ENCODE results near the gene JMY. TPM values are rescaled to one million over a fixed set of nuclear protein-coding genes. Genes with fewer than 3 reads are reported as not detected.
A peak's percentile ranks its signal among the peaks of the same experiment; 100 is the strongest.
"Not testable (repeated sequence)": the region's sequence is repeated elsewhere in the genome, so short reads cannot be mapped to it uniquely, and the experiment has no call there.

Gene JMY
- total RNA-seq, 1 donor from 2014 or later = 13.0 TPM

GRCh38 chr5:79240561-79240960, 4.6 kb downstream of the JMY start:
- no peak overlapping the region for H3K4me3 ChIP-seq (ENCODE audit: low read depth, low read length)
- no peaks in the 10 kb centered on the region for H3K27me3 ChIP-seq (ENCODE audit: control insufficient read depth, insufficient read depth, low read length)
- no peaks in the 10 kb centered on the region for H3K36me3 ChIP-seq (ENCODE audit: control insufficient read depth, insufficient read depth, low read length)
- TF ChIP-seq CTCF (IDR thresholded peaks at IDR 0.05; ENCODE audit: insufficient read depth, low read length, poor library complexity, severe bottlenecking) = no peak
- no peak for DNase-seq (ENCODE audit: low read depth)

- H3K27me3 ChIP-seq (ENCODE audit: control insufficient read depth, insufficient read depth, low read length) = no peaks in the 10 kb centered on the region
- DNase-seq (ENCODE audit: low read depth) = no peak
- H3K36me3 ChIP-seq (ENCODE audit: control insufficient read depth, insufficient read depth, low read length) = no peaks in the 10 kb centered on the region
- H3K4me3 ChIP-seq (ENCODE audit: low read depth, low read length) = no peak overlapping the region
- no peak for TF ChIP-seq CTCF (IDR thresholded peaks at IDR 0.05; ENCODE audit: insufficient read depth, low read length, poor library complexity, severe bottlenecking)
Measured at GRCh38 chr5:79241535-79241979, 5.6 kb downstream of the JMY start.

- TF ChIP-seq CTCF (IDR thresholded peaks at IDR 0.05; ENCODE audit: insufficient read depth, low read length, poor library complexity, severe bottlenecking) = no peak
- Histone ChIP-seq H3K36me3 (ENCODE audit: control insufficient read depth, insufficient read depth, low read length) (no peaks in the 10 kb centered on the region), H3K4me3 (ENCODE audit: low read depth, low read length) (no peak overlapping the region), H3K27me3 (ENCODE audit: control insufficient read depth, insufficient read depth, low read length) (no peaks in the 10 kb centered on the region)
- no peak for DNase-seq (ENCODE audit: low read depth)
Measured at GRCh38 chr5:79242242-79243039, 6.5 kb downstream of the JMY start.

- Histone ChIP-seq H3K36me3 (ENCODE audit: control insufficient read depth, insufficient read depth, low read length) (no peaks in the 10 kb centered on the region), H3K27me3 (ENCODE audit: control insufficient read depth, insufficient read depth, low read length) (no peaks in the 10 kb centered on the region), H3K4me3 (ENCODE audit: low read depth, low read length) (no peak overlapping the region)
- no peak for DNase-seq (ENCODE audit: low read depth)
- no peak for TF ChIP-seq CTCF (IDR thresholded peaks at IDR 0.05; ENCODE audit: insufficient read depth, low read length, poor library complexity, severe bottlenecking)
Measured at GRCh38 chr5:79243224-79243623, 7.3 kb downstream of the JMY start.

GRCh38 chr5:79254067-79254466, 18.1 kb downstream of the JMY start:
- H3K36me3 ChIP-seq (ENCODE audit: control insufficient read depth, insufficient read depth, low read length); DNase-seq (ENCODE audit: low read depth); H3K4me3 ChIP-seq (ENCODE audit: low read depth, low read length); H3K27me3 ChIP-seq (ENCODE audit: control insufficient read depth, insufficient read depth, low read length): not testable (repeated sequence)

- Histone ChIP-seq H3K27me3 (ENCODE audit: control insufficient read depth, insufficient read depth, low read length) (no peaks in the 10 kb centered on the region), H3K4me3 (ENCODE audit: low read depth, low read length) (no peak overlapping the region), H3K36me3 (ENCODE audit: control insufficient read depth, insufficient read depth, low read length) (no peaks in the 10 kb centered on the region)
- TF ChIP-seq CTCF (IDR thresholded peaks at IDR 0.05; ENCODE audit: insufficient read depth, low read length, poor library complexity, severe bottlenecking) = peak; percentile 61
- DNase-seq (ENCODE audit: low read depth) = no peak
Measured at GRCh38 chr5:79255786-79256557, 20.0 kb downstream of the JMY start.

Measured in kidney epithelial cell (primary cell).